ENCODE measurements around the gene MLXIPL.
"Not testable (repeated sequence)": the region's sequence is repeated elsewhere in the genome, so short reads cannot be mapped to it uniquely, and the experiment has no call there.

The MLXIPL gene

GRCh38 chr7:73573791-73574190, 50.5 kb downstream of the MLXIPL start:
- no peak overlapping the region for H3K4me3 ChIP-seq (ENCODE audit: extremely low read depth, insufficient read depth, low read length, poor library complexity, severe bottlenecking)
- H3K36me3 ChIP-seq (ENCODE audit: control insufficient read depth, insufficient read depth, low read length): peaks cover 79% of the 10 kb centered on the region
- WGBS, 2 experiments (ENCODE audit: insufficient coverage in 2 of 2): 98% methylated on average over 10 to 11 of the region's 11 CpGs
- peaks cover 9% of the 10 kb centered on the region for H3K4me1 ChIP-seq (ENCODE audit: control insufficient read depth, insufficient read depth, low read length, poor library complexity, severe bottlenecking)
- H3K9me3 ChIP-seq (ENCODE audit: control insufficient read depth, low read length): no peaks in the 10 kb centered on the region
- no peak overlapping the region for H3K27ac ChIP-seq (ENCODE audit: low read depth, low read length, severe bottlenecking)

GRCh38 chr7:73573276-73573675, 51.0 kb downstream of the MLXIPL start:
- no peak overlapping the region for H3K27ac ChIP-seq (ENCODE audit: low read depth, low read length, severe bottlenecking)
- H3K9me3 ChIP-seq (ENCODE audit: control insufficient read depth, low read length): no peaks in the 10 kb centered on the region
- WGBS, 2 experiments (ENCODE audit: insufficient coverage in 2 of 2): 97 to 98% methylated on average over 8 to 9 of the region's 9 CpGs
- no peak overlapping the region for H3K4me3 ChIP-seq (ENCODE audit: extremely low read depth, insufficient read depth, low read length, poor library complexity, severe bottlenecking)
- peaks cover 9% of the 10 kb centered on the region for H3K4me1 ChIP-seq (ENCODE audit: control insufficient read depth, insufficient read depth, low read length, poor library complexity, severe bottlenecking)
- H3K36me3 ChIP-seq (ENCODE audit: control insufficient read depth, insufficient read depth, low read length): peaks cover 80% of the 10 kb centered on the region

GRCh38 chr7:73572767-73573186, 51.5 kb downstream of the MLXIPL start:
- Histone ChIP-seq H3K4me1 (ENCODE audit: control insufficient read depth, insufficient read depth, low read length, poor library complexity, severe bottlenecking) (peaks cover 9% of the 10 kb centered on the region), H3K4me3 (ENCODE audit: extremely low read depth, insufficient read depth, low read length, poor library complexity, severe bottlenecking) (no peak overlapping the region), H3K9me3 (ENCODE audit: control insufficient read depth, low read length) (no peaks in the 10 kb centered on the region), H3K36me3 (ENCODE audit: control insufficient read depth, insufficient read depth, low read length) (peaks cover 79% of the 10 kb centered on the region), H3K27ac (ENCODE audit: low read depth, low read length, severe bottlenecking) (no peak overlapping the region)
- 93 to 96% methylated on average over 3 to 4 of the region's 6 CpGs for WGBS, 2 experiments (ENCODE audit: insufficient coverage in 2 of 2)

GRCh38 chr7:73570977-73571376, 53.3 kb downstream of the MLXIPL start:
- H3K4me1 ChIP-seq (ENCODE audit: control insufficient read depth, insufficient read depth, low read length, poor library complexity, severe bottlenecking): no peaks in the 10 kb centered on the region
- no peaks in the 10 kb centered on the region for H3K9me3 ChIP-seq (ENCODE audit: control insufficient read depth, low read length)
- peaks cover 67% of the 10 kb centered on the region for H3K36me3 ChIP-seq (ENCODE audit: control insufficient read depth, insufficient read depth, low read length)
- no peak overlapping the region for H3K4me3 ChIP-seq (ENCODE audit: extremely low read depth, insufficient read depth, low read length, poor library complexity, severe bottlenecking)
- H3K27ac ChIP-seq (ENCODE audit: low read depth, low read length, severe bottlenecking): no peak overlapping the region
- 93 to 98% methylated on average over 10 of the region's 10 CpGs for WGBS, 2 experiments (ENCODE audit: insufficient coverage in 2 of 2)

- H3K36me3 ChIP-seq (ENCODE audit: control insufficient read depth, insufficient read depth, low read length): peaks cover 64% of the 10 kb centered on the region
Measured at GRCh38 chr7:73570521-73570920, 53.8 kb downstream of the MLXIPL start.

GRCh38 chr7:73569042-73569608, 55.2 kb downstream of the MLXIPL start:
- WGBS, 2 experiments (ENCODE audit: insufficient coverage in 2 of 2): 89 to 96% methylated on average over 4 to 5 of the region's 5 CpGs
- H3K4me3 ChIP-seq (ENCODE audit: extremely low read depth, insufficient read depth, low read length, poor library complexity, severe bottlenecking): no peak overlapping the region
- H3K9me3 ChIP-seq (ENCODE audit: control insufficient read depth, low read length): no peaks in the 10 kb centered on the region
- peaks cover 54% of the 10 kb centered on the region for H3K36me3 ChIP-seq (ENCODE audit: control insufficient read depth, insufficient read depth, low read length)
- H3K27ac ChIP-seq (ENCODE audit: low read depth, low read length, severe bottlenecking): no peak overlapping the region
- H3K4me1 ChIP-seq (ENCODE audit: control insufficient read depth, insufficient read depth, low read length, poor library complexity, severe bottlenecking): peaks cover 4% of the 10 kb centered on the region

More at GRCh38 chr7:73570521-73570920, 53.8 kb downstream of the MLXIPL start:
- WGBS, 2 experiments (ENCODE audit: insufficient coverage in 2 of 2): 98 to 99% methylated on average over 10 to 22 of the region's 22 CpGs
- Histone ChIP-seq H3K4me3 (ENCODE audit: extremely low read depth, insufficient read depth, low read length, poor library complexity, severe bottlenecking) (no peak overlapping the region), H3K27ac (ENCODE audit: low read depth, low read length, severe bottlenecking) (no peak overlapping the region), H3K4me1 (ENCODE audit: control insufficient read depth, insufficient read depth, low read length, poor library complexity, severe bottlenecking) (no peaks in the 10 kb centered on the region), H3K9me3 (ENCODE audit: control insufficient read depth, low read length) (no peaks in the 10 kb centered on the region)

GRCh38 chr7:73567846-73568685, 56.3 kb downstream of the MLXIPL start:
- WGBS, 2 experiments (ENCODE audit: insufficient coverage in 2 of 2): 93 to 97% methylated on average over 4 to 8 of the region's 12 CpGs
- Histone ChIP-seq H3K4me1 (ENCODE audit: control insufficient read depth, insufficient read depth, low read length, poor library complexity, severe bottlenecking) (peaks cover 4% of the 10 kb centered on the region), H3K9me3 (ENCODE audit: control insufficient read depth, low read length) (no peaks in the 10 kb centered on the region), H3K36me3 (ENCODE audit: control insufficient read depth, insufficient read depth, low read length) (peaks cover 43% of the 10 kb centered on the region), H3K27ac (ENCODE audit: low read depth, low read length, severe bottlenecking) (no peak overlapping the region), H3K4me3 (ENCODE audit: extremely low read depth, insufficient read depth, low read length, poor library complexity, severe bottlenecking) (no peak overlapping the region)

- peaks cover 5% of the 10 kb centered on the region for H3K9me3 ChIP-seq (ENCODE audit: control insufficient read depth, low read length)
- no peak overlapping the region for H3K27ac ChIP-seq (ENCODE audit: low read depth, low read length, severe bottlenecking)
- 57% methylated on average over 1 of the region's 4 CpGs; no CpG with 5 or more reads in 1 of the 2 experiments for WGBS, 2 experiments (ENCODE audit: insufficient coverage in 2 of 2)
- H3K4me3 ChIP-seq (ENCODE audit: extremely low read depth, insufficient read depth, low read length, poor library complexity, severe bottlenecking): no peak overlapping the region
- H3K4me1 ChIP-seq (ENCODE audit: control insufficient read depth, insufficient read depth, low read length, poor library complexity, severe bottlenecking): peaks cover 4% of the 10 kb centered on the region
- H3K36me3 ChIP-seq (ENCODE audit: control insufficient read depth, insufficient read depth, low read length): peaks cover 34% of the 10 kb centered on the region
Measured at GRCh38 chr7:73567140-73567539, 57.2 kb downstream of the MLXIPL start.

GRCh38 chr7:73566431-73566830, 57.9 kb downstream of the MLXIPL start:
- H3K4me1 ChIP-seq (ENCODE audit: control insufficient read depth, insufficient read depth, low read length, poor library complexity, severe bottlenecking); H3K27ac ChIP-seq (ENCODE audit: low read depth, low read length, severe bottlenecking); H3K4me3 ChIP-seq (ENCODE audit: extremely low read depth, insufficient read depth, low read length, poor library complexity, severe bottlenecking); H3K9me3 ChIP-seq (ENCODE audit: control insufficient read depth, low read length): not testable (repeated sequence)
- H3K36me3 ChIP-seq (ENCODE audit: control insufficient read depth, insufficient read depth, low read length): peaks cover 27% of the 10 kb centered on the region

GRCh38 chr7:73565675-73566340, 58.5 kb downstream of the MLXIPL start:
- Histone ChIP-seq H3K36me3 (ENCODE audit: control insufficient read depth, insufficient read depth, low read length) (peaks cover 21% of the 10 kb centered on the region), H3K4me1 (ENCODE audit: control insufficient read depth, insufficient read depth, low read length, poor library complexity, severe bottlenecking) (peaks cover 4% of the 10 kb centered on the region), H3K27ac (ENCODE audit: low read depth, low read length, severe bottlenecking) (no peak overlapping the region), H3K4me3 (ENCODE audit: extremely low read depth, insufficient read depth, low read length, poor library complexity, severe bottlenecking) (no peak overlapping the region), H3K9me3 (ENCODE audit: control insufficient read depth, low read length) (peaks cover 5% of the 10 kb centered on the region)
- WGBS, 2 experiments (ENCODE audit: insufficient coverage in 2 of 2): 86 to 90% methylated on average over 3 to 6 of the region's 7 CpGs
